Activated T-cell treated with anti-CD3 and anti-CD28 coated beads for 48 hours (primary cell): ENCODE measurements around the gene STK39.

Source experiments
- DNase-seq: peaks from one replicate; pipeline ENCODE4 v3.0.0-alpha.2; 2020; ENCODE audit warnings: low read depth

The STK39 gene

DNA sequence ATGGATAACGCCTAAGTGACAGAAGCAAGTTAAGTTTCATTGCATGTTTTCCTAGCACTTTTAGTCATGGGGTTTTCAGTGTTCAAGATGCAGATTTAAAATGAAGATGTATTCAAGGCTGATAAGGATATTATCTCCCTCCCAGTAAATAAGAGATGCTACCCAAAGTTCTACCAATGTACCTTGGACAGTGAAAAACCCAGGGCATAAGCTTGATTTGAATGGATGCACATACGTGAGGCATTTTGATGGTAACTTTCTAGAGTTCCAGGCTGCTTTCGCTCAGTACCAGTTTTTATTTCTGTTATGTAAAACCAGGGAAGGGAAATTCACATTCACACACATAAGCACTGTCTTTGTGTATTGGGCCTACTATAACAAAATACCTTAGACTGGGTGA is 90.3 kb downstream of the STK39 start:
- no peak for DNase-seq

DNA sequence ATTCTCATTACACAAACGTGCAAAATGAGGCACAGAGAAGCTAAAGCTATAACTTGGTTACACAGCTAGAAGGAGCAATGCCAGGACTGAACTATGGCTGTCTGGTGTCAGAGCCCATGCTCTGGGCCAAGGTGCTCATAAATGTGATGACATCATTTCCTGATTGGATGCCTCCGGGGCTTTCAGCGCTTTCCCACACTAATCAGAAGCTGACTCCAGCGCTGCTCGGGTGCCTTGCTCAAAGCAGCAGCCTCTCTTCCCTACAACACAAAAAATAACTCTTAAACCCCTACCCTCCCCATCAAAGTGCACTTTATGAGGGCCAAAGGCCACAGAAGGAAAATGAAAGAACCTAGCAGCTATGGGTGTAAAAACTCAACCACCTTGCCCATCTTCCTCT is 90.7 kb downstream of the STK39 start:
- no peak for DNase-seq

DNA sequence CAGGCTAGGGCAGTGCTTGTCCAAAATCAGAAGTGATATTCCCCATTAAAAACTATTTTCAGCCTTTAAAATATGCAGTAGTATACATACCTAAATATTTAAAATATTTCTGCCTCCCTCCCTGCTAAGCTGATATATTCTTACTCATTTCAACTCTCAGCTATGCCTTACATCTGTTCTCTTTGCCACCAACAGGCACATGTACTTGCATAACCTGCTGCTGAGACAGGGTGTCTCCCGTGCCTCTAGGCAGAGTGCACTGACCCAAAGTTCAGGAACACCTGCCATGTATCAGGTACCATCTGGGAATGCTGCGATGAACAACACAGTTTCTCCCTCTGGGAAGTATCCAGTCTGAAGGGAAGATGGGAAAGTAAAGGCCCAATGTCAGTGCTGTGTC is 91.7 kb downstream of the STK39 start:
- no peak for DNase-seq

DNA sequence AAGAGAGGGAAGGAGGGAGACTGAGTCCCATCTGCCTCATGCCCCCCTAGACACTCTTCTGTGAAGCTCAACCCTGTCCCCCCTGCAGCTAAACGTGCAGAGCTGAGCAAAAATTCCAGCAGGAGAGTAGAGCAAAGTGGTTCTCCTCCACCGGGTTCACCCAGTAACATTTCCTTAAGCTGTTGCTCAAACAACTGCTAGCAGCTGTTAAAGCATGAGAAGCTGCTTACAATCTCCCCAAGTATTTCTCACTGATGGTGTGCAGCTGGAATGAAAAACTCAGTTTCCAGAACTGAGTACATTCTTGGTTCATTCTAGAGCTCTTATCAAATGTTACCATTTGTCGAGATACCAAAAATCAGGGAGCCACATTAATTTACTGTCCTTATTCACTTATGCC is 92.3 kb downstream of the STK39 start:
- DNase-seq: no peak

DNA sequence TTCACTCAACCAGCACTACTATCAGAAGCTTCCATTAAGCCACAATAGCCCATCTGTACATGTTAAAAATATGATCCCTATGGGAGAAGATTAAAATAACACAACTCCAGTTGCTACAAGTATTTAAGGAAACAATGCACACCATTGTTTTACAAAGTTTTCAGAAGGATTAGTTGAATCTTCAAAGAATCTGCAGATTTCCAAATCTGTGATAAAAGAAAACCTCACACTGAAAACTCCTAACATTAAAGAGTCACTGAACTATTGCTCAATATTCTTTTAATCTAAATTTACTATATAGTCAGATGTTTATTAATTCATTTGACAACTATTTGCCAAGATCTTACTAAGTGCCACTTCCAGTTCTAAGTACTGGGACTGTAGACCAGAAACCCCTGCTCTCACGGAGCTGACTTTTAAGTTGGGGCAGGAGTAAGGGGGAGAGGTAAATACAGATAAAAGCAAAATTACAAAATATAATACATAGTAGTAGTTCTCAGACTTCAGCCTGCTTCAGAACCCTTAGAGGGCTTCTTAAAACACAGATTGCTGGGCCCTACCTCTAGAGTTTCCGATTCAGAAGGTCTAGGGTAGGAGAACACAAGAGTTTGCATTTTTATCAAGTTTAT is 94.4 kb downstream of the STK39 start:
- DNase-seq: no peak

DNA sequence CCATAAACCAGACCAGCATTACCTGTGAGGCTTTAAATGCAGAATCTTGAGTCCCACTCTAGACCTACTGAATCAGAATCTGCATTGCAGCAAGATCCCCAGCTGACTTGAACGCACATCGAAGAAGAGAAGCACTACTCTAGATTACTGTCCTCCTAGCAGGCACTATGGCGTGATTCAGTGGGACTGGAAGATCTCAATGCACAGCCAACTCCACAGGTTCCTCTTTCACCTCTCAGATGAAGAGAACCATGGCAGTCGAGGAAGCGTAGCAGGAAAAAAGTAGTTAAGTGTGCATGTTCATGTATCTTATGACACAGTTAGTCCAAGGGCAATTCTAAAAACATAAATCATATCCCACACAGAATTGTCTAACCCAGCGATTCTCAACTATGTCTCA is 97.4 kb downstream of the STK39 start:
- DNase-seq: no peak

DNA sequence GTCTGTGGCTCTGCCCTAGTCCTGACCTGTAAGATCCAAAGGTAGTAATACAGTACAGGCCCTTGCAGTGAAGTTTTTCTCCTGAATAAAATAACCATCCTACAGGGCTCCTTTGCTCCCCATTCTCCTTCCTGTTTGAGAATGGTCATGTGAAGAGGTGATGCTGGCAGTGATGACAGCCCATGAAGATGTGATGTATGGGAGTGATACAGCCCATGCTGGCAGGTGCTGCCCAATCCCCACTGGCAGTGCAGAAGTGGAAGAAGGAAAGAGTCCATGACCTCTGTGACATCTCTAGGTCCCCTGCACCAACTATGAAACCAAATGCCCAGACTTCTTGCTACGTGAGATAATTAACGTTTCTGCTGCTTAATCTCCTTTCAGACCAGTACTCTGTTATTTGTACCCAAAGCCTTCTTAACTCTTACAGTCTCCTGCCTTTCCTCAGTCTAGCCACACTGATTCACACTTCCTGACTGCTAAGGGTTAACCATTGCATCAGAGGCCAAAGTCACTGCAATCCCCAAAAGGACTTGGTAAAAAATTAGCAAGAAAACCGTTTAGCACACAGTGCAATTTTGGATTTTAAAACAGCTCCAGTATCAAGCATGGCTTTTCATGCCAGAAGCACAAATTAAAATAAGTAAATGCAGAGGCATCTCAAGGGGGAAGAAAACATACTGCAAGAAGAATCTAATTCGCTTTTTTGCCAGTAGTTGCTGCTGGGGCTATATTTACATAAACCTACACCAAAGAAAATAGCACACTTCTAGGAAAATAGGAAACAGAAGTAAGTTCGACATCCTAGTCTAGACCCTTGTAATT is 98.0 kb downstream of the STK39 start:
- DNase-seq: no peak

DNA sequence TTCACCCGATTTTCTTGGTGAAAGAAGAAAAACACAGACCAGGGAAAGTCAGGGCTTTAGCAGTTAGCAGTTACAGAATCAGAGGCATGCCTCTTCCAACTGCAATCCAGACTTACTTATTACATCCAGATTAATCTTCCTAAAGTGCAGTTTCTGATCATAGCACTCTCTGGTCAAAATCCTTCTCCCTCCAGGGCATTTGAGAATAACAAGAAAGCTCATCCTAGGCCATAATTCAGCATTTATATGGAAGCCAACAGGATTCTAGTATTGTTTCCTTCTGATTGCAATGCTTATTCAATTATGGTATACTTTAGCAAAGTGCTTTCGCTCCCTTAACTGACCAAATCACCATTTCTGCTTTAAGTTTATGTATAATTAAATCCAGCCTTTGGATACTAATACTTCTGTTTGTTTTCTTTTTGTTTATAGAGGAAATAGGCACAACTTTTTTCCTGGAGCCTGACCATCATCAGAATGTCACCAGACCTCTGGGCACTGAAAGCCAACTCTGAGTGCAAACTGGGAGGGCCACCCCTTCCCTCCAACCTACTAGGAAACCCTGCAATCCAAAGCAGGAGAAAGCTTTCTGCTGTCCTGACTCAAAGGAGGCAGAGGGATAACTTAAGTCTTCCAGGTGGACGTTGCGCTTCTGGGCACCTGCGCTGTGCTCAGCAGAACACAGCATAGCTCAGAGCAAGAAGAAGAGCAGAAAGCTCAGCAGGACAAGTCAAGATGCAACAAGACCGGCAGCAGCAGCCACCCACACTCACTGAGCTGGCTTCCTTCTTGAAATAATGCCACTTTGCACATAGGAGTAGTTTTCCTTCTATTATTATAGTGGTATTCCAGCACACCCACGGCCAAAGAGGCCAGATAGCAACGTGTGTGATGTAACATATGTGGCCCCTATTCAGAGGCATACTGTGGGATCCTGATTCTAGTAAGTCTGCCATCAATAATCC is 99.3 kb downstream of the STK39 start:
- no peak for DNase-seq

DNA sequence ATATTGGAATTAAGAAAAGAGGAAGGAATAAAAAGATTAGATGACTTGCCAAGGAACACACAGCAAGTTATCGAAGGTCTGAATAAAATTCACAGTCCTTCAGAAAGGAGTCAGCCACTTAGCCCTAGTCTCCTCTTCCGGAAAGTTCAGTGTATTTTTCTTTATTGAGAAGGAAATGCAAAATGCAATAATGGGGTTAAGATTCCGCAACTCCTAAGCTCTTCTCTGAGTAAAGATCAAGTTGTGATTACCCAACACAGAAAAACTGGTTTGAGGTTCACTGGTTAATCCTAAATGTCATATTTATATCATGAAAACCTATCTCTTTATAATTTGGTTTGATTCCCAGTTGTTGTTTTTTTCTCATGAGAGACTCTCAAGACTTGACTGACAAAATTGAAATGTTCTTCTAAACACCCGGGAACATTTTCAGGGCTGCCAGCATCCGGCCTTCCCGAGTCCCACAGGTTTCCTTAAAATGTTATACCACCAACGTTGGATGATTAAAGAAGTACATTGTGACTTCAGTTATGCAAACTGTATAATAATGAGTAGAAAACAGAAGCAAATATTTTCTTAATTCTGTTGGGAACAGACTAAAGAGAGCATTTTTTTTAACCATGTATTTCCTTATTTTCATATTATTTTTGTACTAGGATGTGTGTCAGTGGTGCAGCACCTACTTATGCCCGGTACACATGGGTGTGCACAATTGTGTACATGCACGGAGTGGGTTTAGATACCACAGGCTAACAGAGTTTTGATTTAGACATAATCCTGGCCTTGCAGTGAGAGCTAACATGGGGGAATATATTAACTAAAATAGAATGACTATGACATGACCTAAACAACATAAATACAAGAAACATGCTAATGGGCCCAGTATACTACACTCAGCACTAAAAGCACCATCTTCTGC is 100.2 kb downstream of the STK39 start:
- DNase-seq: no peak

DNA sequence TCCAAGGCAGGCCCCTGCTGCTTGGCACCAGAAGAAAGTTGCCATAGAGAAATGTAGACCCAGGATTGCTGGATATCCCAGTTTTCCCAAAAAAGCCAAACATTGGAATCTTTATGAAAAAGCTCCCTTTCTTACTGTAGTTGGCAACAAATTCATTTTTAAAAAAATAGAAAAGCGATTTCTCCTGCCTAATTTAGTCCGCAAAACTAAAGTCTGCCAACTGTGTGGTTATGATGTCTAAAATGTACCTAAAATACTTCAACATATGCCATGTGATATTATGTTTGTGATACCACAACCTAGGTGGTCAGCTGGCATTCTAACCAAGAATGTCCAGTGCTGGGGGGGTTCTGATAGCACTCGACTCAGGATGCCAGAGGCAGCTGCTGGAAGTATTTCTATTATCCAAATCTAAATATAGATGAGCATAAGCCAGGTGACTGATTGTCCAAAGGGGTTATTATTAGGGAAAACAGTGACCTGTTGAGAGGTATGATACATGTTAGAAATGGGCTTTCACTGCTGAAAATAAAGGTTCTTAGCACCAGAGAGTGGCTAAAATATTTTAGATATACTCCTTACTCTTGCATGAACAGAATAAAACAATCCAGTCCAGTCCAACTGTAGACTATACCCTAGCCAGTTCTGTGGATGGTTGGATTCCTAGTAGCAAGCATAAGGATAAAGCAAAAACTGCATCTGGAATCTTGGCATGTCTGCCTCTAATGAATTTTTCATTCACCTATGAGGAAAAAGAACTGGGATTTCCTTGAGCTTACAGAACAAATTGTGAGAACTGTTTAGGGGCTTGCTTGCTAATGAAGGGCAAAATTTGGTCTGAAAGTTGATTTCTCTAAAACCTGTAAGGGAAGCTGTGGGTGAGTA is 101.7 kb downstream of the STK39 start:
- no peak for DNase-seq

DNA sequence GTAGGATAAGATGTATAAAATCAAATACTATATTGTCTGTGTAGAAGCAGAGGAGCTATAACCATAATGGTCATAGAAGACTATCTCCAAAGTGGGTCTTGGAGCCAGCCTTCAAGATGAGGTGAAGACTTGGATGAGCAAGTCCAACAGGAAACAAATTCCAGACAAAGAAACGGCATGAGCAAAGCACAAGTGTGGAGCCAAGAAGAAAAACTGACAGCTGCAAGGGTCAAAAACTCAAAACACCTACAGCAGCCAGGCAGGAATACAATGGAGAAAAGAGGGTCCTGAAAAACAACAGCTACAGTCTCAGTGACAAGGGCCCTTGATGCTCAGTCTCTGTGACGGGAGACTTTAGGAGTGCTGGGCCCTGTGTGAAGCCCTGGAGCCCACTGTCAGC is 102.4 kb downstream of the STK39 start:
- no peak for DNase-seq

DNA sequence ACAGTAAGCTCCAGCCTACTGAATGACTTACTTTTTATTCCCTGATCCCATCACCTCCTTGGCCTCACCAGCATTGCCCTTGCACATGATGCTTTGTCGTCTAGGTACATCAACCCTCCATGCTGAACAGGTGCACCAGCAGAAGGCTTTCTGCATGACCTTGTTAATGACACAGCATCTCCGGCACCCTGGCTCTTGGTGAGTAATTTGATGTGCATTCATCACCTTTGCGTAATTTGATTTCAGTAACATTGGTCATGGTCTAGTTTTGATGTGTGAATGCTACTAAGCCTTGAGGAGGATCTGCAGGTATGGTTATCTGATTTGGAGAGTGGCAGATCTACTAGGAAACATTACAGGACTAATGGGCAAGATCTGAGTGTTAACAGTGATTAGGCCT is 103.6 kb downstream of the STK39 start:
- no peak for DNase-seq

DNA sequence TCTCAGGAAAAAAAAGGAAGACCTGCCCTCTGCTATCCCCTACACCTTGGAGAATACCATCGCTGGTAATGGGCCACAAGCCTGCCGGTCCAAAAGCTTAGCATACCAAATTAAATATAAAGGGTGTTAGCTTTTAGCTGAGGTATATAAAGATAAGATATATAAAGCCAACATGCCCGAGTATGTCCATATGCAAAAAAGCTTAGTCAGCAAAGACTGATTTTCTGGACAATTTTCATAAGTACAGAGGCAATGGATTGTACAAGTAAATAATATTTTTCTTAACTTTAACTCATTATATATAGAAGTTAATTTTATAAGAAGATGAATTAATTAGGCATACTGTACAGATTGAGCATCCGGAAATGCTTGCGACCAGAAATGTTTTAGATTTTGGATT is 106.5 kb downstream of the STK39 start:
- DNase-seq: no peak

DNA sequence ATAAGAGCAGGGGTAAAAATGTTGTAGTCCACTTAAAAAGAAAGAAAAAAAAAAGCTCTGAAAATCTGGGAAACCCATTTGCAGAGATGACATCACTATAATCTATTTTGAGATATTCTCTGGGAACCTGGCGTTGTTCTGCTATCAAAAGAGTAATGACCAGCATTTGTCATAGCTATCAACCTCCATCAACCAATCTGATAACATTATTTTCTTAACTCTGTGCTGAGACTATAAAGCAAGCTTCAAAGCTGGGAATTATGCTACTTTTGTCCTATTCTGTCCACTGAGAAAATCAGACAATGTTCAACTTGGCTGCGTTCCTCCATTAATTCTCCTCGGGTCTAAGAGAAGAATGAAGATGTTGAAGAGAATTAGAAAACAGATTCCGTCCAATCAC is 107.5 kb downstream of the STK39 start:
- no peak for DNase-seq

DNA sequence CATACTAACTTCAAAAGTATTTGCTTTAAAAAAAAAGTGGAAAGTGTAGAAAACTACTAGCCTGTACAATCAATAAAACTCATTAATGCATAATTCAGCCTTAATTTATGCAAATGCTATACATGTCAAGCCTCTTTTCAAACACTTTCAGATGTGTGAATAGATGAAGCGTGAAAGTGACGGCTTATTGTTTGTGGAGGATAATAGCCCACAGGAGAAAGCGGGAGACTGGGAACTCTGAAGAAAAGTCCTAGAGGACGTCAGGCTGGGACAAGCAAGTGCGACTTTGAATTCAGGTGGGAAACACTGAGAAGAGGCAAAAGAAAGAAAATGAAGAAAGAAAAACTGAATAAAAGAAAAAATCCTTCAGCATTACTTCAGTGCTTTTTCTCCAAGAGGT is 108.5 kb downstream of the STK39 start:
- DNase-seq: no peak

DNA sequence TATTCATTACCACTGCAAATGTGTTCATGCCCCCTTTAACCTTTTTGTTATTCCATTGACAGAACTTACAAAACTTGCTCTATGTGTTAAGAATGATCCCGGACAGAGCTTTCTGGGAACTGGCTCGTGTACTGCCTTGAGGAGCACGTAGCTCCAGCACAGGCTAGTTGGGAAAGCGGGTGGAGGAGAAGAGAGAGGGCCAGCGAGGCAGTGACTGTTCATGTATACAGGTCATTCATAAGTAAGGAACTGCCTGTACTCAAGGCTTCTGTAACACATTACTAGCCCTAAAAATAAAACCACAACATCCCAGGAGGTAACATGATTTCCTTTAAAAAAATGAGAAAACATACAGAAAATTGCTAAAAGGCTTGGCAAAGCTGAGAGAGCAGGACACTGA is 109.0 kb downstream of the STK39 start:
- DNase-seq: no peak

DNA sequence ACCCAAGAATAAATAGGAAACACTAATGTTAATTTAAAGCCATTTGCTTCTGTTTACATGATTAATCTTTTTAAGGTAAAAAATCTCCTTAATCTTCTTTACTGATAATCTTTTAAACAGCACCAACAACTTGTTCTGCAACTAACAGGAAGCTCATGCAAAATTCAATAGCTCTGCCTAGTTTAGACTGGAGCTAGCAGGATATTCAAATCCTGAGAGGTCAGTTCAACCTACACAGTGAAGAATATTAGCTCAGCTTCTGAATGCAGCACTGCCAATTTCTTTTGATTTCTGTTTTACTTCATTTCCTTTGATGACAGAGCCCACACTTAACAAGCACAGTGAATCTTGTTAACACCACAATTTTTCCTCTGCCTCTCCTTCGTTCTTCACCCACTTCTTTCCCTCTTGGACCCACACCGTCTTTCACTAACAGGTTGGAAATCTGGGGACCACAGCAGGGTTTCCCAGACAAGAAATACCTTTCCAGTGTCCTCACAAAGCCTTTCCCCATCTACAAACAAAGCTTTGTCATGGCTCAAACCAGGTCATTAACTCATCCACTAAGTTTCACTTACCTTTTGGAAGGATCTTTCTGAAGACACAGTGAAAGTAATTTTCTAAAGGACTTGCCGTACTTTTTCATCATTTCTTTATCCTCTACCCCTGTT is 109.8 kb downstream of the STK39 start:
- no peak for DNase-seq

DNA sequence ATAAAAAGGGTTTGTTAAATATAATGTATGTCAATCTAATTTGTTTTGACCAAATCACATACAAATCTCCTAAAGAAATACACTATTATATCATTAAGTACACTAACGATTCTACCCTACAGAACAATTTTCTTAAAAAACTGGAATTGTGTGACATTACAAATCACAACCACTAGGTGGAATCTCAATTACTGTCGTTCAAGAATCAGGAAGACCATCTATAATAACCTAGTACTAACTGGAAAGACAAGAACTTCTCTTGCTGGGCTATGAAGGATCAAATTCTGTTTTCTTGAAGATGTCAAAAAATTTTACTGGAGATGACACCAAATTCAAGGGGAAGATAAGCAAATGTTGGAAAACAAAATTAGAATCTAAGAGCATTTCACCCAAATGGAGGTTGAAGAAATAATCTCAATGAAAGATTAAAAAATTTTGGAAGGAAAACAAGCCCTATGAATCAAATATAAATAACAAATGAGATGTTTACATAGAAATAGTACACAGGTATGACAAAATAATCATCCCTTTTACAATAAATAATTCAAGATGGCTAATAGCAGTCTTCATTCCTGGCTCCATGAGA is 110.9 kb downstream of the STK39 start:
- no peak for DNase-seq

DNA sequence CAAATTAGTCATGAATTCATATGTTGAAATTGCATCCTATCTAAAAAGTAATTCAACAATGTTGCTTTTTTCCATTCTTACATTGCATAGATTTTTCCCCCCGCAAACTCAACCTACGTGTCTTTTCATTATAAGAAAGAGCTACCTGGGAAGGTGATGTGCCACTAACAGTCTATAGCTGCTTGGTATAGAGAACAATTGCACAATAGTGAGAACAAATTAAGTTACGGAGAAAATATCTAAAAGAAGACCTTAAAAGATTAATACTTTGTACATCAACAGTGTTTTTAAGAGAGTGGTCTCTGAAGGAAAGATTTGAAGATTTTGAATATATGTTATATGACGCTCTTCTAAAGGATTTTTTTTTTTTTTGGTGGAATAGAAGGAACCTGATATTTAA is 111.8 kb downstream of the STK39 start:
- no peak for DNase-seq

DNA sequence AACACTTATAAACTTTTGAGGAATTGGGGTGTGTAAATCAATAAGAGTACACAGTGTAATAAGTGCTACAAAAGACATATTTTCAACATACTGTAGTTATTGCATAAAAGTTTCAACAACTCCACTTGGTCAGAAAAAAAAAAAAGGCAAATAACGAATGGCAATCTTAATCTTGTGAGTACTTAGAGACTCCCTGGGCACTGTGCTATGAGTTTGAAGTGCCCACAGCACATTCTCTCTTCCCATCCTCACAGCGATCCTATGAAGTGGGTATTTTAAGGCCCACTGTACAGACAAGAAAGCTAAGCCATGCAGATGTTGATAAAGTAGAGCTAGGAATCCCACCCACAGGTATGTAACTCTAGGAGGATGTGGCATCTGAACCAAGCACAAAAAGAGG is 112.3 kb downstream of the STK39 start:
- DNase-seq: no peak
